GM10248 (cell line): ENCODE measurements around the gene SLC25A51.
"Not testable (repeated sequence)": the region's sequence is repeated elsewhere in the genome, so short reads cannot be mapped to it uniquely, and the experiment has no call there.

ENCODE experiments used
- CTCF ChIA-PET: fragments of 300-600 bp; sonication (Branson Sonifier 250); formaldehyde crosslinking; extraction: SDS; loops from one replicate; lab custom pipeline; 2021; ENCODE audit warnings: antibody characterized with exemption; lab: Yijun Ruan, JAX
- POLR2A ChIA-PET: fragments of 350-650 bp; sonication (Branson Sonifier 250); formaldehyde crosslinking; extraction: SDS; loops from one replicate; lab custom pipeline; 2020; ENCODE audit warnings: antibody characterized with exemption; lab: Yijun Ruan, JAX
- DNase-seq: peaks from one replicate; pipeline ENCODE4 v3.0.0; 2012; ENCODE audit errors: extremely low spot score
- CTCF ChIP-seq: IDR thresholded peaks from 2 replicates; pipeline ENCODE4 v1.5.1; 2012; ENCODE audit warnings: mild to moderate bottlenecking, low read depth; ENCODE audit errors: extremely low read depth, missing control alignments, control extremely low read depth

SLC25A51 gene

GRCh38 chr9:37915911-37916470 is 12.1 kb upstream of the SLC25A51 start:
- DNase-seq = no peak
- ChIA-PET POLR2A (no interaction called here), CTCF (interaction anchor here (1.0 to 6.5 kb wide), 7 partner anchors 13 to 516 kb away, joined by 3 to 38 read pairs (median 7); no protein-coding TSS in a partner anchor)
- TF ChIP-seq CTCF = no peak

GRCh38 chr9:37914701-37915358 is 10.9 kb upstream of the SLC25A51 start:
- TF ChIP-seq CTCF = no peak
- CTCF ChIA-PET = interaction anchor here (0.9 to 6.5 kb wide), 25 partner anchors 7 to 517 kb away, joined by 3 to 46 read pairs (median 7); partner anchors contain the start of gene SLC25A51
- POLR2A ChIA-PET = no interaction called here
- no peak for DNase-seq

- CTCF ChIA-PET = interaction anchor here (0.6 to 6.5 kb wide), 52 partner anchors 8 to 537 kb away, joined by 3 to 46 read pairs (median 5); partner anchors contain the start of genes SHB and SLC25A51
- DNase-seq = no peak
- no peak for TF ChIP-seq CTCF
- POLR2A ChIA-PET = interaction anchor here (0.6 kb wide), 1 partner anchor 487 kb away, joined by 3 read pairs; no protein-coding TSS in a partner anchor
Measured at GRCh38 chr9:37914154-37914551, 10.2 kb upstream of the SLC25A51 start.

- ChIA-PET POLR2A (interaction anchor here (0.6 kb wide), 1 partner anchor 487 kb away, joined by 3 read pairs; no protein-coding TSS in a partner anchor), CTCF (interaction anchor here (0.6 to 6.5 kb wide), 62 partner anchors 8 to 537 kb away, joined by 3 to 46 read pairs (median 5); partner anchors contain the start of genes SHB and SLC25A51)
- DNase-seq = peak; percentile 85
- TF ChIP-seq CTCF = peak; percentile 94
Measured at GRCh38 chr9:37913480-37914153, 9.7 kb upstream of the SLC25A51 start.

- ChIA-PET POLR2A (no interaction called here), CTCF (interaction anchor here (0.7 to 6.5 kb wide), 13 partner anchors 8 to 520 kb away, joined by 3 to 46 read pairs (median 4); partner anchors contain the start of gene SLC25A51)
- no peak for TF ChIP-seq CTCF
- DNase-seq = no peak
Measured at GRCh38 chr9:37911271-37911681, 7.3 kb upstream of the SLC25A51 start.

- no peak for TF ChIP-seq CTCF
- ChIA-PET CTCF (interaction anchor here (1.0 to 6.5 kb wide), 7 partner anchors 7 to 521 kb away, joined by 3 to 46 read pairs (median 4); partner anchors contain the start of gene SLC25A51), POLR2A (no interaction called here)
- no peak for DNase-seq
Measured at GRCh38 chr9:37910271-37910670, 6.3 kb upstream of the SLC25A51 start.

GRCh38 chr9:37909836-37910235 is 5.9 kb upstream of the SLC25A51 start:
- POLR2A ChIA-PET, DNase-seq: not testable (repeated sequence)
- CTCF ChIA-PET = interaction anchor here (2.1 kb wide), 1 partner anchor 251 kb away, joined by 8 read pairs; no protein-coding TSS in a partner anchor
